Fibroblast of lung (primary cell): Measurements from ENCODE around the gene HIPK3. TPM values are rescaled to one million over a fixed set of nuclear protein-coding genes. Genes with fewer than 3 reads are reported as not detected.

ENCODE experiments used
- DNase-seq, 2 donors: peaks; one replicate each; pipeline versions ENCODE4 v3.0.0 to v3.0.0-alpha.2; 2010; ENCODE audit warnings: low read depth in 2 of 2
- H2AFZ ChIP-seq: 2 replicates; pipeline ENCODE4 v1.5.1; 2012; ENCODE audit warnings: low read length, control low read depth, inconsistent platforms
- H3K27ac ChIP-seq: 2 replicates; pipeline ENCODE4 v1.5.1; 2011; ENCODE audit warnings: low read length, control low read depth; ENCODE audit not compliant: insufficient read depth
- H3K27me3 ChIP-seq: 2 replicates; pipeline ENCODE4 v1.5.1; 2011; ENCODE audit warnings: mild to moderate bottlenecking, low read length; ENCODE audit not compliant: control insufficient read depth, insufficient read depth
- H3K36me3 ChIP-seq: 2 replicates; pipeline ENCODE4 v1.5.1; 2011; ENCODE audit warnings: low read length; ENCODE audit not compliant: control insufficient read depth, insufficient read depth
- H3K4me1 ChIP-seq: 2 replicates; pipeline ENCODE4 v1.5.1; 2011; ENCODE audit warnings: low read length; ENCODE audit not compliant: control insufficient read depth, insufficient read depth; ENCODE audit errors: extremely low read depth
- H3K4me2 ChIP-seq: 2 replicates; pipeline ENCODE4 v1.5.1; 2011; ENCODE audit warnings: low read length, control low read depth; ENCODE audit not compliant: insufficient read depth; ENCODE audit errors: extremely low read depth
- H3K4me3 ChIP-seq, 4 experiments: fragments of 200-600 bp in 1 of 4; sonication (generic) in 1 of 4; replicated peaks in 1 of 4; 2 replicates each; pipeline ENCODE4 v1.5.1; 2011 to 2016; ENCODE audit warnings: low read length in 4 of 4, low read depth in 3 of 4, mild to moderate bottlenecking in 3 of 4, control low read depth in 2 of 4, inconsistent platforms in 1 of 4, mixed read lengths in 1 of 4; ENCODE audit not compliant: insufficient read depth in 1 of 4; ENCODE audit errors: control extremely low read depth in 1 of 4
- H3K79me2 ChIP-seq: 2 replicates; pipeline ENCODE4 v1.5.1; 2012; ENCODE audit warnings: mild to moderate bottlenecking, low read length, inconsistent platforms; ENCODE audit not compliant: control insufficient read depth, insufficient read depth
- H3K9ac ChIP-seq: 2 replicates; pipeline ENCODE4 v1.5.1; 2011; ENCODE audit warnings: mild to moderate bottlenecking, low read length, control low read depth; ENCODE audit not compliant: insufficient read depth
- H3K9me3 ChIP-seq: 2 replicates; pipeline ENCODE4 v1.5.1; 2012; ENCODE audit warnings: low read depth, low read length; ENCODE audit not compliant: control insufficient read depth, insufficient read depth
- H4K20me1 ChIP-seq: 2 replicates; pipeline ENCODE4 v1.5.1; 2011; ENCODE audit warnings: low read length; ENCODE audit not compliant: control insufficient read depth, insufficient read depth; ENCODE audit errors: extremely low read depth
- CTCF ChIP-seq, 2 donors: IDR thresholded peaks in 1 of 2; conservative IDR thresholded peaks in 1 of 2; 1 replicate in 1 of 2; 2 replicates in 1 of 2; pipeline ENCODE4 v1.5.1; 2011 to 2012; ENCODE audit warnings: low read length in 2 of 2, control low read depth in 1 of 2, inconsistent platforms in 1 of 2, low read depth in 1 of 2, mild to moderate bottlenecking in 1 of 2
- EZH2 ChIP-seq: IDR thresholded peaks from 2 replicates; pipeline ENCODE4 v1.5.1; 2012; ENCODE audit warnings: low read length, control low read depth, mild to moderate bottlenecking; ENCODE audit errors: missing control alignments
- polyA plus RNA-seq, 2 donors: library from polyadenylated mRNA; depleted of rRNA in 1 of 2; stranded (reverse) in 1 of 2; unstranded in 1 of 2; fragments of >200 nt; gene quantifications; 2 replicates each; pipeline ENCODE4 v1.2.1, GENCODE V29; 2011 to 2012; ENCODE audit warnings: missing spikeins in 1 of 2
- total RNA-seq: library from RNA; depleted of rRNA; stranded (reverse); fragments of >200 nt; gene quantifications from 2 replicates; pipeline ENCODE4 v1.2.1, GENCODE V29; 2014

The HIPK3 gene
- total and polyA plus RNA-seq, 2 donors (not counting 1 experiment from before 2014, with no cell fraction given), result 24.5 to 89.8 TPM

GRCh38 chr11:33266393-33267215 is 9.4 kb downstream of the HIPK3 start:
- TF ChIP-seq CTCF (conservative IDR thresholded peaks at IDR 0.05 in 1 of 2, IDR thresholded peaks at IDR 0.05 in 1 of 2; ENCODE audit: low read depth in 1 of 2, low read length in 2 of 2) (no peak), EZH2 (no peak)
- Histone ChIP-seq H3K36me3 (no peaks in the 10 kb centered on the region), H3K27me3 (no peaks in the 10 kb centered on the region), H3K4me2 (no peak overlapping the region), H3K79me2 (peaks cover 92% of the 10 kb centered on the region), H3K4me1 (peaks cover 7% of the 10 kb centered on the region), H2AFZ (no peak overlapping the region), H4K20me1 (peaks cover 9% of the 10 kb centered on the region), H3K9me3 (no peaks in the 10 kb centered on the region), H3K27ac (peak overlapping the region; percentile 36), H3K4me3 (no peak overlapping the region), H3K9ac (no peak overlapping the region)
- DNase-seq, result peak; percentile 71 to 79

GRCh38 chr11:33268945-33269540 is 11.9 kb downstream of the HIPK3 start:
- Histone ChIP-seq H4K20me1 (peaks cover 4% of the 10 kb centered on the region), H3K79me2 (peaks cover 85% of the 10 kb centered on the region), H3K36me3 (no peaks in the 10 kb centered on the region), H3K4me2 (no peak overlapping the region), H3K27me3 (no peaks in the 10 kb centered on the region), H2AFZ (no peak overlapping the region), H3K9me3 (no peaks in the 10 kb centered on the region), H3K9ac (no peak overlapping the region), H3K27ac (no peak overlapping the region), H3K4me3 (no peak overlapping the region), H3K4me1 (no peaks in the 10 kb centered on the region)
- no peak for TF ChIP-seq CTCF (conservative IDR thresholded peaks at IDR 0.05 in 1 of 2, IDR thresholded peaks at IDR 0.05 in 1 of 2; ENCODE audit: low read depth in 1 of 2, low read length in 2 of 2)
- no peak for TF ChIP-seq EZH2
- DNase-seq, result peak; percentile 30 to 50

- no peak for TF ChIP-seq EZH2
- no peak for TF ChIP-seq CTCF (conservative IDR thresholded peaks at IDR 0.05 in 1 of 2, IDR thresholded peaks at IDR 0.05 in 1 of 2; ENCODE audit: low read depth in 1 of 2, low read length in 2 of 2)
- H3K27ac ChIP-seq, result no peak overlapping the region
- H3K27me3 ChIP-seq, result no peaks in the 10 kb centered on the region
- H3K4me2 ChIP-seq, result no peak overlapping the region
- no peak overlapping the region for H3K9ac ChIP-seq
- H3K9me3 ChIP-seq, result no peaks in the 10 kb centered on the region
- no peaks in the 10 kb centered on the region for H3K36me3 ChIP-seq
- no peak for DNase-seq
- H4K20me1 ChIP-seq, result peaks cover 2% of the 10 kb centered on the region
- H3K4me1 ChIP-seq, result no peaks in the 10 kb centered on the region
- no peak overlapping the region for H3K4me3 ChIP-seq
- no peak overlapping the region for H2AFZ ChIP-seq
- H3K79me2 ChIP-seq, result peaks cover 84% of the 10 kb centered on the region
These were observed 12.6 kb downstream of the HIPK3 start for GRCh38 chr11:33269822-33270221.
